IMR-90 (cell line): Measurements from ENCODE around the gene LGI4. TPM values are rescaled to one million over a fixed set of nuclear protein-coding genes. Genes with fewer than 3 reads are reported as not detected.

ENCODE experiments used
- ATAC-seq: fragments of 200-7000 bp; cut with Tn5 transposase; 2 replicates; pipeline ENCODE4 v1.9.1; 2020; ENCODE audit warnings: low read depth, mild to moderate bottlenecking, moderate library complexity
- BruUV-seq: library from RNA; stranded (reverse); fragments of 400-500 nt; replicated peaks from 2 replicates; lab custom pipeline; 2021; lab: Mats Ljungman, UMichigan
- CTCF ChIA-PET: fragments of 300-600 bp; formaldehyde crosslinking; extraction: SDS; loops from one replicate; lab custom pipeline; 2021; ENCODE audit warnings: antibody characterized with exemption; lab: Yijun Ruan, JAX
- POLR2A ChIA-PET: fragments of 300-600 bp; sonication (Branson Sonifier 250); formaldehyde crosslinking; loops from one replicate; lab custom pipeline; 2022; ENCODE audit warnings: antibody characterized with exemption; ENCODE audit not compliant: unreplicated experiment; lab: Charles Lee
- DNase-seq: peaks from one replicate; pipeline ENCODE4 v3.0.0; 2013
- H2AFZ ChIP-seq: replicated peaks from 2 replicates; pipeline ENCODE3; 2013; ENCODE audit warnings: low read length, mild to moderate bottlenecking; ENCODE audit not compliant: poor library complexity
- H2AK5ac ChIP-seq: 2 replicates; pipeline ENCODE4 v1.6.1; 2013; ENCODE audit warnings: low read depth, low read length, inconsistent platforms
- H2AK9ac ChIP-seq: replicated peaks from 2 replicates; pipeline ENCODE3; 2013; ENCODE audit warnings: mild to moderate bottlenecking, low read depth, low read length, moderate library complexity; ENCODE audit not compliant: poor library complexity
- H2BK120ac ChIP-seq: 2 replicates; pipeline ENCODE4 v1.6.1; 2013; ENCODE audit warnings: low read depth, low read length, inconsistent platforms
- H2BK15ac ChIP-seq: 3 replicates; pipeline ENCODE4 v1.6.1; 2013; ENCODE audit warnings: low read depth, low read length, inconsistent platforms
- H2BK20ac ChIP-seq: 2 replicates; pipeline ENCODE4 v1.6.1; 2013; ENCODE audit warnings: low read depth, mild to moderate bottlenecking, inconsistent platforms, low read length, moderate library complexity
- H2BK5ac ChIP-seq: 2 replicates; pipeline ENCODE4 v1.6.1; 2013; ENCODE audit warnings: mild to moderate bottlenecking, low read depth, low read length, inconsistent platforms; ENCODE audit not compliant: poor library complexity, severe bottlenecking
- H3K14ac ChIP-seq: replicated peaks from 2 replicates; pipeline ENCODE4 v1.6.1; 2013; ENCODE audit warnings: low read depth, low read length, inconsistent platforms
- H3K18ac ChIP-seq: 2 replicates; pipeline ENCODE4 v1.6.1; 2013; ENCODE audit warnings: low read depth, low read length, control low read depth
- H3K23ac ChIP-seq: 2 replicates; pipeline ENCODE4 v1.6.1; 2013; ENCODE audit warnings: low read depth, low read length, inconsistent platforms
- H3K27ac ChIP-seq: 2 replicates; pipeline ENCODE4 v1.5.1; 2013; ENCODE audit warnings: mild to moderate bottlenecking, control low read depth, low read length; ENCODE audit not compliant: insufficient read depth
- H3K27me3 ChIP-seq: 2 replicates; pipeline ENCODE4 v1.6.1; 2013; ENCODE audit warnings: low read length; ENCODE audit not compliant: control insufficient read depth, insufficient read depth
- H3K36me3 ChIP-seq: 2 replicates; pipeline ENCODE4 v1.6.1; 2013; ENCODE audit warnings: low read length, mixed read lengths; ENCODE audit not compliant: control insufficient read depth, insufficient read depth
- H3K4ac ChIP-seq: 2 replicates; pipeline ENCODE4 v1.6.1; 2013; ENCODE audit warnings: low read depth, low read length, inconsistent platforms
- H3K4me1 ChIP-seq: 2 replicates; pipeline ENCODE4 v1.6.1; 2013; ENCODE audit warnings: low read length, mixed read lengths; ENCODE audit not compliant: control insufficient read depth, insufficient read depth
- H3K4me2 ChIP-seq: 2 replicates; pipeline ENCODE4 v1.6.1; 2013; ENCODE audit warnings: low read depth, mild to moderate bottlenecking, control low read depth, low read length, moderate library complexity
- H3K4me3 ChIP-seq: 2 replicates; pipeline ENCODE4 v1.5.1; 2013; ENCODE audit warnings: low read depth, mild to moderate bottlenecking, control low read depth, low read length, moderate library complexity; ENCODE audit not compliant: insufficient read depth
- H3K56ac ChIP-seq: 2 replicates; pipeline ENCODE4 v1.6.1; 2013; ENCODE audit warnings: low read length, inconsistent platforms; ENCODE audit not compliant: insufficient read depth; ENCODE audit errors: extremely low read depth
- H3K79me1 ChIP-seq, 2 experiments: 2 replicates each; pipeline ENCODE4 v1.6.1; 2013; ENCODE audit warnings: low read length in 2 of 2, inconsistent platforms in 1 of 2, low read depth in 1 of 2
- H3K9ac ChIP-seq: 2 replicates; pipeline ENCODE4 v1.6.1; 2013; ENCODE audit warnings: low read depth, low read length, control low read depth
- H3K9me1 ChIP-seq: 2 replicates; pipeline ENCODE4 v1.6.1; 2013; ENCODE audit warnings: low read length, inconsistent platforms; ENCODE audit not compliant: insufficient read depth
- H3K9me3 ChIP-seq: 2 replicates; pipeline ENCODE4 v1.6.1; 2013; ENCODE audit warnings: low read length; ENCODE audit not compliant: control insufficient read depth, insufficient read depth
- H4K20me1 ChIP-seq: 2 replicates; pipeline ENCODE4 v1.6.1; 2013; ENCODE audit warnings: low read length, inconsistent platforms; ENCODE audit not compliant: insufficient read depth
- H4K5ac ChIP-seq: 2 replicates; pipeline ENCODE4 v1.6.1; 2013; ENCODE audit warnings: mild to moderate bottlenecking, low read depth, low read length, control low read depth
- H4K8ac ChIP-seq, 2 experiments: 2 replicates each; pipeline ENCODE4 v1.6.1; 2013; ENCODE audit warnings: low read depth in 2 of 2, low read length in 2 of 2, control low read depth in 1 of 2, inconsistent platforms in 1 of 2
- H4K91ac ChIP-seq: 2 replicates; pipeline ENCODE4 v1.6.1; 2013; ENCODE audit warnings: low read depth, low read length, inconsistent platforms; ENCODE audit not compliant: insufficient read depth
- BHLHE40 ChIP-seq: fragments of 150-350 bp; IDR thresholded peaks from 2 replicates; pipeline ENCODE4 v1.6.1; 2016; ENCODE audit warnings: mild to moderate bottlenecking, low read depth, low read length
- CEBPB ChIP-seq: IDR thresholded peaks from 2 replicates; pipeline ENCODE4 v1.6.1; 2012; ENCODE audit warnings: low read depth, low read length, improper control_type of control experiment
- CHD1 ChIP-seq: IDR thresholded peaks from 2 replicates; pipeline ENCODE4 v1.6.1; 2012; ENCODE audit warnings: low read depth, low read length, improper control_type of control experiment
- FOS ChIP-seq: fragments of 150-350 bp; IDR thresholded peaks from 2 replicates; pipeline ENCODE4 v1.6.1; 2016; ENCODE audit warnings: low read depth, low read length
- MAFK ChIP-seq: IDR thresholded peaks from 2 replicates; pipeline ENCODE4 v1.6.1; 2012; ENCODE audit warnings: low read depth, low read length, improper control_type of control experiment
- POLR2A ChIP-seq: IDR thresholded peaks from 2 replicates; pipeline ENCODE4 v1.6.1; 2012; ENCODE audit warnings: mild to moderate bottlenecking, low read depth, low read length
- WGBS, 2 experiments: methylation state at CpG; one replicate each; pipeline versions ENCODE4 v1.1.5 to v1.1.7; 2013; ENCODE audit warnings: missing lambda C conversion rate in 2 of 2; ENCODE audit not compliant: insufficient read length in 1 of 2; ENCODE audit errors: extremely low coverage in 2 of 2; 5-methylcytosine and 5-hydroxymethylcytosine counted together
- dilution Hi-C: fragments of 300-500 bp; cut with HindIII; formaldehyde crosslinking; loops from one replicate; pipeline ENCODE4 v1.14.3; 2018; ENCODE audit warnings: low sequenced_read_pairs; ENCODE audit not compliant: unreplicated experiment
- in situ Hi-C: fragments of 300-500 bp; cut with MboI; formaldehyde crosslinking; loops from 3 replicates; pipeline ENCODE4 v1.14.3; 2019; ENCODE audit warnings: low sequenced_read_pairs, inconsistent platforms, mixed read lengths
- intact Hi-C: fragments of 100-400 bp; cut with micrococcal nuclease; formaldehyde crosslinking; loops from 2 replicates; pipeline ENCODE4 v1.10.0; 2022
- polyA plus RNA-seq, 3 experiments: library from polyadenylated mRNA; depleted of rRNA; stranded (reverse); fragments of >200 nt; gene quantifications; 2 replicates each; pipeline ENCODE4 v1.2.3, GENCODE V29; 2012; ENCODE audit warnings: low replicate concordance in 1 of 3
- total RNA-seq: library from RNA; depleted of rRNA; stranded (reverse); fragments of >200 nt; gene quantifications from 2 replicates; pipeline ENCODE4 v1.2.3, GENCODE V29; 2012

Gene LGI4
- total and polyA plus RNA-seq, 2 of the 4 experiments (the other 2 are of a cell fraction): 0.10 TPM; not detected in 1

- peaks cover 19% of the 10 kb centered on the region for H3K9me3 ChIP-seq
- H3K18ac ChIP-seq: no peak overlapping the region
- no peak overlapping the region for H2AFZ ChIP-seq
- H2BK20ac ChIP-seq: no peak overlapping the region
- H3K79me1 ChIP-seq: peaks cover 11 to 40% of the 10 kb centered on the region in 2 experiments; a peak in 3 of 4 replicates
- ATAC-seq (no peak), DNase-seq (no peak)
- no peak overlapping the region for H2AK5ac ChIP-seq
- in situ Hi-C loops: no loop called here
- no peak overlapping the region for H2BK5ac ChIP-seq
- H2BK15ac ChIP-seq: no peak overlapping the region
- H3K56ac ChIP-seq: no peak overlapping the region
- BruUV-seq: no TSS peak
- no peak overlapping the region for H3K9ac ChIP-seq
- ChIA-PET CTCF (no interaction called here), POLR2A (no interaction called here)
- peaks cover 8% of the 10 kb centered on the region; the same call in 1 of the 2 replicates for H3K9me1 ChIP-seq
- intact Hi-C loops: no loop called here
- no peak overlapping the region for H3K4ac ChIP-seq
- dilution Hi-C loops: no loop called here
- WGBS, 2 experiments: 80% methylated on average over 1 of the region's 8 CpGs; no CpG with 5 or more reads in 1 of the 2 experiments
- 0 out of 2 replicates have a peak, but pooled peaks cover 2% of the 10 kb centered on the region for H4K20me1 ChIP-seq
- no peak overlapping the region for H2BK120ac ChIP-seq
- H3K27me3 ChIP-seq: no peaks in the 10 kb centered on the region
- no peak overlapping the region for H3K4me2 ChIP-seq
- TF ChIP-seq BHLHE40: no peak
- TF ChIP-seq CHD1: no peak
- no peak for TF ChIP-seq FOS
- TF ChIP-seq CEBPB: no peak
- no peak for TF ChIP-seq POLR2A
- TF ChIP-seq MAFK: no peak
- H4K5ac ChIP-seq: no peak overlapping the region
- no peak overlapping the region for H3K14ac ChIP-seq
- H3K4me3 ChIP-seq: no peak overlapping the region
- peaks cover 52% of the 10 kb centered on the region for H3K36me3 ChIP-seq
- H2AK9ac ChIP-seq: no peak overlapping the region
- no peak overlapping the region for H4K8ac ChIP-seq
- no peak overlapping the region for H3K23ac ChIP-seq
- H3K27ac ChIP-seq: no peak overlapping the region
- H3K4me1 ChIP-seq: peaks cover 5% of the 10 kb centered on the region
- no peak overlapping the region for H4K91ac ChIP-seq
These were observed 24.7 kb upstream of the LGI4 start for GRCh38 chr19:35159606-35160005.
